NCI-H2227 treated with DMSO at 0.1 percent for 48 hours (cell line): ENCODE data around the gene LY6G5B.

Experiments
- DNase-seq: peaks from one replicate; lab custom pipeline; 2025; lab: John Stamatoyannopoulos, UW

LY6G5B gene

DNA sequence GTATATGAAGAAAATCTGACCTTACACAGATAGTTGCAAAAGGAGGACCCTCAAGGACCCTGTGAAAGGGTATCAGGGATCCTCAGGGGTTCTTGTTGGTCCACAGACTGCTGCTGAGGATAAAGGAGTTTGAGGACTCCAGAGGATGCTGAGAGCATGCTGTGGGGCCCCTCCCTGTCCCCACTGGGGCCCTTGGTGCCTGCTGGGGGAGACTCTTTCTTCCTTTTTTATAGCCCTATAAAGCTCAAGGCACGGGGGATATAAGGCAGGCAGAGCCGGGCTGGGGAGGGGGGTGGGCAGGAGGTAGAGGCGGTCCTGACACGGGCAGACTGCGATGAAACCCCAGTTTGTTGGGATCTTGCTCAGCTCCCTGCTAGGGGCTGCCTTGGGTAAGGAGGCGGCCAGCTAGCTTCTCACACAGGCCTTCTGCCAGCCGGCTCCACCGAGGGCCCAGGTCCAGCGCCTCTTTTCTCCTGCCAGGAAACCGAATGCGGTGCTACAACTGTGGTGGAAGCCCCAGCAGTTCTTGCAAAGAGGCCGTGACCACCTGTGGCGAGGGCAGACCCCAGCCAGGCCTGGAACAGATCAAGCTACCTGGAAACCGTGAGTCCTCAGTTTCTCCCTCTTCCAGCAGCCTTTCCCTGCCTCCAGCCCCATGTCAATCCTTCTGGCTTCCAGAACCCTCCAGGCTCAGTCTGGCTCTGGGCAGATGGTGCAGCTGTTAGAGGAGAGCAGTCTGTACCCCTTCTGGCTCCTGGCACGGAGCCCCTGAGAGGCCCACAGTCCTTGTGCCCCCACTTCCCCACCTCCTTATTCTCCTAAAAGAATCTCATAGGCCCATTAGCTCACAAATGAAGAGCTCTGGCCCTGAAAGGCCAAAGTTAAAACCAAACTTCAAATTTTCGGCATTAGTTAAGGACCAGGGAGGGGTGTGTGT, 45.5 kb downstream of the LY6G5B start, which contains the start of gene LY6G6D:
TSS of gene LY6G6D (plus strand) at position 327 of the 937 bp plus-strand sequence. CDS start at position 335, 8 bp downstream.
- no peak for DNase-seq

DNA sequence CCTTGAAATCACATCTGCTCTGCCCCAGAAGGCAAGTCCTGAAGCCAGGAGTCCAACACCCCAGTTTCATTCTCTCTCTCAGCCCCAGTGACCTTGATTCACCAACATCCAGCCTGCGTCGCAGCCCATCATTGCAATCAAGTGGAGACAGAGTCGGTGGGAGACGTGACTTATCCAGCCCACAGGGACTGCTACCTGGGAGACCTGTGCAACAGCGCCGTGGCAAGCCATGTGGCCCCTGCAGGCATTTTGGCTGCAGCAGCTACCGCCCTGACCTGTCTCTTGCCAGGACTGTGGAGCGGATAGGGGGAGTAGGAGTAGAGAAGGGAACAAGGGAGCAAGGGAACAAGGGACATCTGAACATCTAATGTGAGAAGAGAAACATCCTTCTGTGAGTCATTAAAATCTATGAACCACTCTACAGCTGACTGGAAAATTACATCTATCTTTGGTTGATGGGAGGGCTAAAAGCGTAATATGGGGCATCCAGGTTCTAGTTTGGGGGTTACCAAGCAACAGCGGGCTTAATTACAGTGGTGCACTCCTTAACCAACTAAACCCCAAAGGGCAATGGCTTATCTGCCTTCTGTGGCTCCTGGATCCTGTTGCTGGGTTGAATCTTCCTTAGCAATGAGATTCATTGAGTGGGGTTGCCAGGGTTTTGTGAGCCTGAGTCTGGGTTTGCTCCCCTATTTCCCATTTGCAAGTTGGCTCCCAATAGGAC, 47.9 kb downstream of the LY6G5B start:
- DNase-seq = no peak

DNA sequence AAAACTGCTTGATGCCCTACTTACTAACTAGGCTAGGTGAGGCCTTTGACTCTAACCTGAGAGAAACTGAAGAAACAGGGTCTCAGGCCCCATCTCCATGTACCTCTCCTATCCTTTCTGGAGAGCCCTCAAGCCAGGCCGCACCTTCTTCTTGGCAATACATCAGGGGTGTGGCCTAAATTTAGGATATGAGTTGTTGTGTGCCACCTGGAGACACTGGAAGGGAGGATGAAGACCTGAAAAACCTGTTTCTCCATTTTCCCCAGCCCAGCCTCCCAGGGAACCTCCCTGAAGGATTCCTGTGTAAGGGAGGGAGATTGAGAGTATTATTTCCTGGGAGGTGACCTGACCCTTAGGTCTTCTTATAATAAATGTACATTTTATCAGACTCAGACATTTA, 48.5 kb downstream of the LY6G5B start:
- no peak for DNase-seq

DNA sequence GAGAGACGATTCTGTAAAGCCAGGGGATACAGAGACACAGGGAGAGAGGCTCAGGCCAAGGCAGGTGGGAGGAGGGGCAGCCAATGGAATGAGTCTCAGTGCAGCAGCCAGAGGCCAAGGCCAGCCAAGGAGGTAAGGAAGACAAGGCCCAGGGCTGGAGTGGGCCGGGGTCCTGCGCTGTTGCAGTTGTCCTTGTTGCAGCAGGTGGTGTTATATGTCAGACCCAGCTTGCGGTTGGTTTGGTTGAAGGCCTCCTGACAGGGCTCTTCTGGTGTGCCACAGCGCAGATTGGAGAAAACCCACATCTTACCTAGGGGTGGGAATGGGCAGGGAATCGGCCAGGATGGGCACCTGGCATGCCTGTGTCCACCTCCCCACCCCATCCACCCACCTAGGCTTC, 49.2 kb downstream of the LY6G5B start:
- no peak for DNase-seq

DNA sequence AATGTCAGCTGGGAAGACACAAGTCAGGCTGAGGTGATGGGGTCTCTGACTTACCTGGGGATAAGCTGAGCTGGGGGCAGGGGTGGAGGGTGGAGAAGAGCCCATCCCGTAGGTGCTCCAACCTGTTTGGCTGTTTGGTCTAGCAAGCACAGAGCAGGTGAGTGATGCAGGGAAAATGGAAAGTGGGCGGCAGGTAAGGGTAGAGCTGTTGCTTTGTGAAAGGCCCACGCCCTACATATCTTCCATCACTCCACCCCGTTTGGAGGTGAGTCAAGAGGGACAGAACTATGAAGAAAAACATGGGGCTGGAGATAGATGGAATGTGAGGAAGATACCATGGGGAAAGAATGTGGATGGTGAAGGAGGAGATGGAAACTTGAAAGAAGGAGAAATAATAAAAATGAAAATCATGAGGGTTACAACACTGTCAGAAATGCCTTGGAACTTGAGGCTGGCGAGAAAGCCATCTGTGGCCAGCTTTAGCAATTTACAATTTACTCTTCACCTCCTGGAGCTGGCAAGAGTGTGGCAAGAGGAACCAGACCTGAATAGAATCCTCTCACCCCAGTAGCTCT, 50.5 kb downstream of the LY6G5B start:
- DNase-seq = no peak

DNA sequence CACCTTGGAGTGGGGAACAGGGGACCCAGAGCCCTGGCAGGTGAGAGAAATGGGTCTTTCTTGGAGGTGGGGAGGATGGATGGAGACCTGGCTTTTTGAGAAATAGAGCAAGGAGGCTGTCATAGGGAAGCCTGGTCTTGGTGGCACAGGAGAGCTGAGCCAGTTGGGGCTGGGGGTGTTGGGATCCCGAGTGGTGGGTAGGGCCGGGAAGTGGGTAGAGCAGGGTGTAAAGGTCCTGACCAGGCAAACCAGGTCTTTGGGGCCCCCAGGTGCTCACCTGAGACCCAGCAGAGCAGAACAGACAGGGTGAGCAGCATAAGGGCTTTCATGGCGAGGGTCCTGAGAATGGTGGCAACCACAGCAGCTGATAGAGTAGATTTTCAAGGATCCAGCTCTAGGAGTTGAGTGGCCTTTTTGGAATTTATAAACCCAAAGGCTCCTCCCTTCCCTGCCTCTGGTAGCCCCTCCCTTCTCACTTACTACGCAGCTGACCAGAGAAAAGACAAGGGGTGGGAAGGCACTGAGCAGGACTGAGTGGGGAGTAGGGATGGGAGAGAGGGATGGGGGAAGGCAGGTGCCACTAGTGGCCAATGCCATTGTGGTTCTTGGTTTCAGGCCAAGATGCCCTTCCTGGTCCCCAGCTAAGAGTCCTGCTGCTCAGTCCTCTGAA, 51.7 kb downstream of the LY6G5B start, which contains the start of gene LY6G6C:
TSS of gene LY6G6C (minus strand) at position 396 of the 670 bp plus-strand sequence. CDS start at position 329, 67 bp downstream.
- DNase-seq = no peak

DNA sequence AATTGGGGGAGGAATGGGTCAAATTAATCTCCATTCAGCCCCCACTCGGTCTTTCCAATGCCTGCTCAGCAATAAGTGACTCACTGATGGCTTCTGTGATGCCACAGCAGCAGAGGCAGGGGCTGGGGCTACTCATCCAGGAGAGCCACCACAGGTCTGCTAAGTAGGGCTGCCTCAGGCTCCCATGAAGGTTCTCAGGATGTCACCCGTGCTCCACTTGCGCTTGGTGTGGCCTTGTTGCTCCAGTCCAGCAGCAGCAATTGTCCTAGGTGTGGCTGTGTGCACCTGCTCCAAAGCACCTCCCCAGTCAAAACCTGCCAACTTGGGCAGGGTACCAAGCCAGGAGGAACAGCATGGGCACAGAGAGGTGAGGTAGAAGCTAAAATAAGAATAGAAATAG, 52.4 kb downstream of the LY6G5B start:
- no peak for DNase-seq
